Transverse colon (tissue), 4 donors: Measurements from ENCODE around the gene GAB2. TPM values are rescaled to one million over a fixed set of nuclear protein-coding genes. Genes with fewer than 3 reads are reported as not detected.

Source experiments
- DNase-seq: peaks from one replicate; pipeline ENCODE4 v3.0.0-alpha.2; 2019
- H3K27ac ChIP-seq, 4 donors: fragments of 200-600 bp; sonication (generic); 2 replicates each; pipeline ENCODE4 v1.5.1; 2016 to 2018; ENCODE audit warnings: inconsistent platforms in 4 of 4
- H3K27me3 ChIP-seq: fragments of 200-600 bp; sonication (generic); 2 replicates; pipeline ENCODE4 v1.5.1; 2017; ENCODE audit warnings: inconsistent platforms
- H3K36me3 ChIP-seq, 4 donors: fragments of 200-600 bp; sonication (generic); 2 replicates each; pipeline ENCODE4 v1.5.1; 2017 to 2019; ENCODE audit warnings: inconsistent platforms in 4 of 4
- H3K4me1 ChIP-seq, 4 donors: fragments of 200-600 bp; sonication (generic); 2 replicates each; pipeline ENCODE4 v1.5.1; 2017 to 2020; ENCODE audit warnings: inconsistent platforms in 4 of 4
- H3K4me3 ChIP-seq, 4 donors: fragments of 200-600 bp; sonication (generic); 1 replicate in 1 of 4; 2 replicates in 3 of 4; pipeline versions ENCODE4 v1.5.1 to v1.6.1; 2017 to 2019; ENCODE audit warnings: inconsistent platforms in 4 of 4
- H3K9me3 ChIP-seq, 2 donors: fragments of 200-600 bp; sonication (generic); 2 replicates each; pipeline ENCODE4 v1.5.1; 2017 to 2019; ENCODE audit warnings: inconsistent platforms in 2 of 2
- EP300 ChIP-seq: sonication (generic); formaldehyde crosslinking; IDR thresholded peaks from one replicate; pipeline ENCODE4 v1.6.1; 2017; ENCODE audit warnings: antibody characterized with exemption, low read depth
- POLR2A ChIP-seq: fragments of 450-650 bp; IDR thresholded peaks from one replicate; pipeline ENCODE4 v1.6.1; 2016; ENCODE audit warnings: antibody characterized with exemption, mild to moderate bottlenecking, moderate library complexity
- POLR2AphosphoS5 ChIP-seq, 3 donors: sonication (generic); formaldehyde crosslinking; IDR thresholded peaks; one replicate each; pipeline ENCODE4 v1.6.1; 2016; ENCODE audit warnings: antibody characterized with exemption in 3 of 3
- WGBS, 2 donors: methylation state at CpG; one replicate each; pipeline ENCODE4 v1.1.5; 2018; ENCODE audit warnings: low coverage in 1 of 2; 5-methylcytosine and 5-hydroxymethylcytosine counted together
- in situ Hi-C, 4 donors: fragments of 200-750 bp; cut with MboI; loops; one replicate each; pipeline versions ENCODE4 v1.15.0 to v1.15.1; 2017; ENCODE audit warnings: low sequenced_read_pairs in 3 of 4, low pct_ligation_motif_present in 1 of 4, low pct_unique_long_range_greater_than_20kb in 1 of 4
- intact Hi-C: fragments of 100-400 bp; cut with DNase I; formaldehyde crosslinking; loops from one replicate; pipeline ENCODE4 v1.15.1; 2023; ENCODE audit warnings: low total_unique reads
- total RNA-seq, 4 donors: library from RNA; depleted of rRNA; stranded (reverse); fragments of >200 nt; gene quantifications; one replicate each; pipeline ENCODE4 v1.1.0, GENCODE V29; 2016
- TF ChIP-seq, protein P1 (sequence below), 5 experiments: fragments of 200-600 bp in 3 of 5; fragments of 450-650 bp in 2 of 5; sonication (generic) in 3 of 5; IDR thresholded peaks; 1 replicate in 2 of 5; 2 replicates in 3 of 5; pipeline ENCODE4 v1.5.1; 2016 to 2017; ENCODE audit warnings: antibody characterized with exemption in 5 of 5, inconsistent platforms in 3 of 5, mild to moderate bottlenecking in 2 of 5, moderate library complexity in 1 of 5

The GAB2 gene
- total RNA-seq, 4 donors from 2014 or later, result 5.8 to 35.7 (median 22.9) TPM

DNA sequence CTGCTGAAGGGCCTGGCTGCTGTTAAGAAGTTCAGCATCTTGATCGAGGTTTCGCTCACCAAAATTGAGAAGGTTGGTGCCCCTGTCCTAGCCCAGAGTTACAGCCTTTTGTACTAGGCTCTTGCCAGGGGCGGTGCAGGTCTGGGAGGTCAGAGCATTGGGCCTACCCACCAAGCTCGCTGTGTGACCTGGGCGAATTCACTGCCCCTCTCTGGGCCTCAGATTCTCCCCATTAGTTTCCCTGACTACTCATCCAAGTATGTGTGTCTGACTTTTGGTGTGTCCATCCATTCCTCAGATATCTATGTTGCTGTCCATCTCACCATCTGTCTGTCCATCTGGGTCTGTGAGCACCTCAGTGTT is 218.0 kb downstream of the GAB2 start:
- intact Hi-C loops, result no loop called here
- no peaks in the 10 kb centered on the region for H3K36me3 ChIP-seq
- H3K9me3 ChIP-seq, result no peaks in the 10 kb centered on the region
- no peak overlapping the region for H3K27ac ChIP-seq
- H3K4me3 ChIP-seq, result no peak overlapping the region
- TF ChIP-seq POLR2A (no peak), POLR2AphosphoS5 (IDR thresholded peaks at IDR 0.05) (no peak), EP300 (no peak)
- TF ChIP-seq, protein P1, sequence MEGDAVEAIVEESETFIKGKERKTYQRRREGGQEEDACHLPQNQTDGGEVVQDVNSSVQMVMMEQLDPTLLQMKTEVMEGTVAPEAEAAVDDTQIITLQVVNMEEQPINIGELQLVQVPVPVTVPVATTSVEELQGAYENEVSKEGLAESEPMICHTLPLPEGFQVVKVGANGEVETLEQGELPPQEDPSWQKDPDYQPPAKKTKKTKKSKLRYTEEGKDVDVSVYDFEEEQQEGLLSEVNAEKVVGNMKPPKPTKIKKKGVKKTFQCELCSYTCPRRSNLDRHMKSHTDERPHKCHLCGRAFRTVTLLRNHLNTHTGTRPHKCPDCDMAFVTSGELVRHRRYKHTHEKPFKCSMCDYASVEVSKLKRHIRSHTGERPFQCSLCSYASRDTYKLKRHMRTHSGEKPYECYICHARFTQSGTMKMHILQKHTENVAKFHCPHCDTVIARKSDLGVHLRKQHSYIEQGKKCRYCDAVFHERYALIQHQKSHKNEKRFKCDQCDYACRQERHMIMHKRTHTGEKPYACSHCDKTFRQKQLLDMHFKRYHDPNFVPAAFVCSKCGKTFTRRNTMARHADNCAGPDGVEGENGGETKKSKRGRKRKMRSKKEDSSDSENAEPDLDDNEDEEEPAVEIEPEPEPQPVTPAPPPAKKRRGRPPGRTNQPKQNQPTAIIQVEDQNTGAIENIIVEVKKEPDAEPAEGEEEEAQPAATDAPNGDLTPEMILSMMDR (IDR thresholded peaks at IDR 0.05), result no peak
- H3K4me1 ChIP-seq, result peaks cover 0 to 6% (median 0%) of the 10 kb centered on the region in 4 donors
- no peaks in the 10 kb centered on the region for H3K27me3 ChIP-seq
- in situ Hi-C loops, result no loop called here
- no peak for DNase-seq
- 95% methylated on average over 5 of the region's 5 CpGs; no CpG with 5 or more reads in 1 of the 2 donors for WGBS, 2 donors

DNA sequence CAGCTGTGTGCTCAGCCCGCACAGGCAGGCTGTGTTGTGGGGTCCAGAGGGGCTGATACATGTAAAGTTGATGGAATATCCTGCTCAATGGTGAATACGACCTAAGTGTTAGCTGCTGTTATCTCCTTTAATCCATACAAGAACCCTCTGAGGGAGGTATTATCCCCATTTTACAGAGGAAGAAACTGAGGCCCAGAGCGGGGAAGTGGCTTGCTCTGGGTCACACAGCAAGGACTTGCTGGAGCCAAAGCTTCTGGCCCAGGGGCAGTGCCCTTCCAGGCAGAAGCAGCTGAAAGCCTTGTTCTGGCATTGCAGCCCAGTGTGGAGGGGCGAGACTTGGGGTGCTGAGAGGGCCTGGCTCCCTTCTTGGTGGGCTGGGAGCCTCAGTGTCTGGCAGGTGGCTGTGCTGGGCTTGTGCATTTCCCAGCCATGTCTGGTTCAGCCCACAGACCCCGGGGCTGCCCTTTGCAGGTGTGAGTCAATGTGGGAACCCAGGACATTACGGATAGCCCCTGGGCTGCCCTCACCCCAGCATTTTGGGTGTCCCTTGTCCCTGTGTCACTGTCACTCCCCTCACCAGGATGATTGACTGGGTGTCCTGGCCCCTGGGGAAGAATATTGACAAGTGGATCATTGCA is 218.5 kb downstream of the GAB2 start:
- no peak for DNase-seq
- in situ Hi-C loops, result no loop called here
- H3K4me1 ChIP-seq, result peaks cover 0 to 6% (median 0%) of the 10 kb centered on the region in 4 donors
- no peaks in the 10 kb centered on the region for H3K9me3 ChIP-seq
- no peaks in the 10 kb centered on the region for H3K36me3 ChIP-seq
- H3K4me3 ChIP-seq, result no peak overlapping the region
- TF ChIP-seq, protein P1 (IDR thresholded peaks at IDR 0.05), result no peak
- TF ChIP-seq POLR2AphosphoS5 (IDR thresholded peaks at IDR 0.05), result no peak
- TF ChIP-seq POLR2A, result no peak
- no peak for TF ChIP-seq EP300
- H3K27ac ChIP-seq, result no peak overlapping the region
- intact Hi-C loops, result no loop called here
- no peaks in the 10 kb centered on the region for H3K27me3 ChIP-seq
- 95 to 100% methylated on average over 3 to 6 of the region's 6 CpGs for WGBS, 2 donors

DNA sequence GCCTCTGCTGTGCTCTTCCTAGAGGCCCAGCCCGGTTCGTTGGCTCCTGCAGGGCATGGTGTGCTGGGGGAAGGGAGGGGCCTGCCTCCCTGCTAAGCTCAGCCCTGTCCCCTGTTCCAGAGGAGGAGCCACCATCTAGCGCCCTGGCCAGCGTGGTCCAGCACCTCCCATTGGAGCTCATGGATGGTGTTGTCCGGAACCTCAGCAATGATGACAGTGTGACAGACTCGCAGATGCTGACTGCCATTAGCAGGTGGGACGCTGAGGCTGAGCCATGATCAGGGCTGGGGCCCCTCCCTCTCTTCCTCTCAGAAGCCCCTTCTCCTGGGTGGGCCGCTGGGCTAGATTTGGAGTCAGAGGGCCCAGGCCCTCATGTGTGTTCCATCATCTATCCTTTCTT is 219.8 kb downstream of the GAB2 start:
- no peak for DNase-seq
- Histone ChIP-seq H3K4me1 (peaks cover 0 to 6% (median 0%) of the 10 kb centered on the region in 4 donors), H3K36me3 (no peaks in the 10 kb centered on the region), H3K4me3 (no peak overlapping the region), H3K9me3 (no peaks in the 10 kb centered on the region), H3K27me3 (no peaks in the 10 kb centered on the region), H3K27ac (no peak overlapping the region)
- in situ Hi-C loops (no loop called here), intact Hi-C loops (no loop called here)
- TF ChIP-seq POLR2A (no peak), EP300 (no peak), POLR2AphosphoS5 (IDR thresholded peaks at IDR 0.05) (no peak)
- TF ChIP-seq, protein P1 (IDR thresholded peaks at IDR 0.05), result no peak
- WGBS, 2 donors, result 88% methylated on average over 8 of the region's 8 CpGs; no CpG with 5 or more reads in 1 of the 2 donors

DNA sequence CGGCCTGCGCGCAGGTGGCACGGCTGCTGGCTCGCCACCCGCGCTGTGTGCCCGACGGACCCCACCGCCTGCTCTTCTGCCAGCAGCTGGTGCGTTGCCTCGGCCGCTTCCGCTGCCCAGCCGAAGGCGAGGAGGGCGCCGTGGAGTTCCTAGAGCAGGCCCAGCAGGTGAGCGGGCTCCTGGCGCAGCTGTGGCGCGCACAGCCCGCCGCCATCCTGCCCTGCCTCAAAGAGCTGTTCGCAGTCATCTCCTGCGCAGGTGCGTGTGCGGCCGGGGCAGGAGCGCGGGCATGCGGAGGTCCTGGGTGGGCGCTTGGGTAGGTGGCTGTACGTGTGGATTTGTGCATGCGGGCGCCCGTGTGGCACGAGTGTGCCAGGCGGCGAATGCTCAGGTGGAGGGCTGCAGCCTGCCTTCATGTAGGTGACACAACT is 220.9 kb downstream of the GAB2 start:
- Histone ChIP-seq H3K36me3 (no peaks in the 10 kb centered on the region), H3K27ac (no peak overlapping the region), H3K4me3 (no peak overlapping the region), H3K4me1 (no peaks in the 10 kb centered on the region), H3K27me3 (no peaks in the 10 kb centered on the region), H3K9me3 (no peaks in the 10 kb centered on the region)
- TF ChIP-seq, protein P1 (IDR thresholded peaks at IDR 0.05), result no peak
- TF ChIP-seq POLR2A (no peak), EP300 (no peak), POLR2AphosphoS5 (IDR thresholded peaks at IDR 0.05) (no peak)
- WGBS, 2 donors, result 95 to 98% methylated on average over 6 to 29 of the region's 40 CpGs
- in situ Hi-C loops (no loop called here), intact Hi-C loops (no loop called here)
- no peak for DNase-seq
